Type B pancreatic cell (in vitro differentiated cells): ENCODE data around the gene ZNF780A. TPM values are rescaled to one million over a fixed set of nuclear protein-coding genes. Genes with fewer than 3 reads are reported as not detected.

Source experiments
- DNase-seq: peaks from one replicate; pipeline ENCODE4 v3.0.0; 2021; ENCODE audit warnings: mixed read lengths; ENCODE audit not compliant: unreplicated experiment; ENCODE audit errors: extremely low spot score
- H3K27ac Mint-ChIP-seq: 2 replicates; pipeline ENCODE4 v1.8.0; 2021; ENCODE audit warnings: mild to moderate bottlenecking, mixed read lengths
- H3K27me3 Mint-ChIP-seq: 2 replicates; pipeline ENCODE4 v1.8.0; 2021; ENCODE audit warnings: mixed read lengths
- H3K36me3 Mint-ChIP-seq: 2 replicates; pipeline ENCODE4 v1.8.0; 2021; ENCODE audit warnings: mixed read lengths
- H3K4me1 Mint-ChIP-seq: one replicate; pipeline ENCODE4 v1.8.0; 2021; ENCODE audit warnings: mixed read lengths; ENCODE audit not compliant: unreplicated experiment
- H3K4me3 Mint-ChIP-seq: 2 replicates; pipeline ENCODE4 v1.8.0; 2021; ENCODE audit warnings: mild to moderate bottlenecking, mixed read lengths
- H3K9me3 Mint-ChIP-seq: 2 replicates; pipeline ENCODE4 v1.8.0; 2021; ENCODE audit warnings: mixed read lengths
- total RNA-seq: library from RNA; stranded (reverse); gene quantifications from 2 replicates; pipeline ENCODE4 v1.2.1, GENCODE V29; 2021; ENCODE audit warnings: low replicate concordance
- TF ChIP-seq, protein P1 (sequence below): fragments of 200-600 bp; sonication (generic); conservative IDR thresholded peaks from 2 replicates; pipeline ENCODE4 v1.5.0; 2021; ENCODE audit warnings: antibody characterized with exemption, mild to moderate bottlenecking

ZNF780A gene
- total RNA-seq, 1 donor from 2014 or later: 21.2 TPM

DNA sequence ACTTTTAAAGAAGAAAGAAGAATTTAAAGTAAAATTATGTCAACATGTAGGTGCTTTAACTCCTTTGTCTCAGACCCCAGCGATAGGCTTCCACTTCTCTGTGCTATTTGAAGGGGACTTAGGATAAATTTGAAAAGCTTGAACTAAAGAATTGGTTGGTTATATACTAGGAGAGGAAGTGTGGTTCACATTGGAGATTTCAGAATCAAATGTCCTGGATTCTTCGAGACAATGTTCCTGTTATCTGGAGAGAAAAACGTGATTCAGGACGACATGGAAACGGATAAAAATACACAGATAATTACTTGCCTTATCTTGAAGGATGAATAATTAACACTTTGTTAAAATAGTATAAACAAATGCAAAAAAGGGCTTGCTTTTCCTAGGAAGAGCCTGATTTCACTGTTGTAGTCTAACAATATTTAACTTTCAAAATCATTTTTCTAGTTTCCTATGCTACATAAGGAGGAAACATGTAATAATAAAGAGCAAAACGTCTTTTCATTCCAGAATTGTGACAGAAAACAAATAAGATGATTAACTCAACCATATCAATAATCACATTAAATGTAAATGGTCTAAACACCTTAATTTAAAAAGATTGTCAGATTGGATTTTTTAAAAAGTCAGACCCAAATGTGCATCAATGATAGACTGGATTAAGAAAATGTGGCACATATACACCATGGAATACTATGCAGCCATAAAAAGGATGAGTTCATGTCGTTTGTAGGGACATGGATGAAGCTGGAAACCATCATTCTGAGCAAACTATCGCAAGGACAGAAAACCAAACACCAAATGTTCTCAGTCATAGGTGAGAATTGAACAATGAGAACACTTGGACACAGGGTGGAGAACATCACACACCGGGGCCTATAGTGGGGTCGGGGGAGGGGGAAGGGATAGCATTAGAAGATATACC is 724 bp upstream of the ZNF780A start:
- peak overlapping the region; percentile 100 for H3K4me3 Mint-ChIP-seq
- H3K9me3 Mint-ChIP-seq: peaks cover 6% of the 10 kb centered on the region
- TF ChIP-seq, protein P1, sequence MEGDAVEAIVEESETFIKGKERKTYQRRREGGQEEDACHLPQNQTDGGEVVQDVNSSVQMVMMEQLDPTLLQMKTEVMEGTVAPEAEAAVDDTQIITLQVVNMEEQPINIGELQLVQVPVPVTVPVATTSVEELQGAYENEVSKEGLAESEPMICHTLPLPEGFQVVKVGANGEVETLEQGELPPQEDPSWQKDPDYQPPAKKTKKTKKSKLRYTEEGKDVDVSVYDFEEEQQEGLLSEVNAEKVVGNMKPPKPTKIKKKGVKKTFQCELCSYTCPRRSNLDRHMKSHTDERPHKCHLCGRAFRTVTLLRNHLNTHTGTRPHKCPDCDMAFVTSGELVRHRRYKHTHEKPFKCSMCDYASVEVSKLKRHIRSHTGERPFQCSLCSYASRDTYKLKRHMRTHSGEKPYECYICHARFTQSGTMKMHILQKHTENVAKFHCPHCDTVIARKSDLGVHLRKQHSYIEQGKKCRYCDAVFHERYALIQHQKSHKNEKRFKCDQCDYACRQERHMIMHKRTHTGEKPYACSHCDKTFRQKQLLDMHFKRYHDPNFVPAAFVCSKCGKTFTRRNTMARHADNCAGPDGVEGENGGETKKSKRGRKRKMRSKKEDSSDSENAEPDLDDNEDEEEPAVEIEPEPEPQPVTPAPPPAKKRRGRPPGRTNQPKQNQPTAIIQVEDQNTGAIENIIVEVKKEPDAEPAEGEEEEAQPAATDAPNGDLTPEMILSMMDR: no peak
- peak overlapping the region; percentile 100 for H3K27ac Mint-ChIP-seq
- H3K36me3 Mint-ChIP-seq: peaks cover 21% of the 10 kb centered on the region
- DNase-seq: no peak
- H3K4me1 Mint-ChIP-seq: peaks cover 23% of the 10 kb centered on the region
- peaks cover 6% of the 10 kb centered on the region for H3K27me3 Mint-ChIP-seq

DNA sequence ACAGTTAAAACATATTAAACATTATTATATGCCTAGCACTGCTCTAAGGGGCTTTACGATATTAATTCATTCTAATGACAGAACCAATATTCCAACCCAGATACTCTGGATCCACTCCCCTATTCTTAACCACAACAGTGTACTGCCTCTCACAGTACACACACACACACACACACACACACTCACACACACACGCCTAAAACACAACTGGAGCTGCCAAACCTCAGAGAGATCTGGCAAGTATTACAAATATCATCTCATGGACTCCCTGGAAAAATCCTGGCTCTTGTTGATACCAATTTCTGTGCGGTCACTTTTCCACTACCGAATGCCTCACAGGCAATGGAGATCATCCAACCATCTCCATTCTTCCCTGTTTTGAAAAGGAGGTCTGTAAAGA is 1.3 kb downstream of the ZNF780A start:
- peaks cover under 1% of the 10 kb centered on the region for H3K27me3 Mint-ChIP-seq
- DNase-seq: no peak
- peak overlapping the region; percentile 100 for H3K4me3 Mint-ChIP-seq
- H3K9me3 Mint-ChIP-seq: peaks cover 6% of the 10 kb centered on the region
- TF ChIP-seq, protein P1: no peak
- H3K27ac Mint-ChIP-seq: peak overlapping the region; percentile 100
- H3K36me3 Mint-ChIP-seq: peaks cover 21% of the 10 kb centered on the region
- H3K4me1 Mint-ChIP-seq: peaks cover 23% of the 10 kb centered on the region

DNA sequence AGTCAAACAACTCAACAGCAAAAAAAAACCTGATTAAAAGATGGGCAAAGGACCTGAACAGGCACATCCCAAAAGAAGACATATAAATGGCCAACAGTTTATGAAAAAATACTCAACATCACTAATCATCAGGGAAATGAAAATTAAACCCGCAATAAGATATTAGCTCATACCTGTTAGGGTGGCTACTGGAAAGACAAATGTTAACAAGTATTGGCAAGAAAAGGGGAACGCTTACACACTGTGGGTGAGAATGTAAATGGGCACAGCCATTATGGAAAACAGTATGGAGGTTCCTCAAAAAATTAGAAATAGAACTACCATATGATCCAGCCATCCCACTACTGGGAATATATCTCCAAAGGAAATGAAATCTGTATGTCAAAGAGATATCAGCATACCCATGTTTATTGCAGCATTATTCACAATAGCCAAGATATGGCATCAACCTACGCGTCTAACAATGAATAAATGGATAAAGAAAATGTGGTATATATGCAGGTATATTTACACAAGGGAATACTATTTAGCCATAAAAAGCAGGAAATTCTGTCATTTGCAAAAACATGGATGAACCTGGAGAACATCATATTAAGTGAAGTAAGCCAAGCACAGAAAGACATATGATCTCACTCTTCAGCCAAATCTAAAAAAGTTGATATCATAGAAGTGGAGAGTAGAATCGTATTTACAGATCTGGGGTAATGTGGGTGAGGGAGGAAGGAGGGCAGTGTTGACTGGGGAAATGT is 2.3 kb downstream of the ZNF780A start:
- H3K4me1 Mint-ChIP-seq: peaks cover 23% of the 10 kb centered on the region
- peaks cover 21% of the 10 kb centered on the region for H3K36me3 Mint-ChIP-seq
- DNase-seq: no peak
- H3K27ac Mint-ChIP-seq: peak overlapping the region; percentile 28
- no peaks in the 10 kb centered on the region for H3K27me3 Mint-ChIP-seq
- TF ChIP-seq, protein P1: no peak
- H3K4me3 Mint-ChIP-seq: peak overlapping the region; percentile 100
- peaks cover 6% of the 10 kb centered on the region for H3K9me3 Mint-ChIP-seq

DNA sequence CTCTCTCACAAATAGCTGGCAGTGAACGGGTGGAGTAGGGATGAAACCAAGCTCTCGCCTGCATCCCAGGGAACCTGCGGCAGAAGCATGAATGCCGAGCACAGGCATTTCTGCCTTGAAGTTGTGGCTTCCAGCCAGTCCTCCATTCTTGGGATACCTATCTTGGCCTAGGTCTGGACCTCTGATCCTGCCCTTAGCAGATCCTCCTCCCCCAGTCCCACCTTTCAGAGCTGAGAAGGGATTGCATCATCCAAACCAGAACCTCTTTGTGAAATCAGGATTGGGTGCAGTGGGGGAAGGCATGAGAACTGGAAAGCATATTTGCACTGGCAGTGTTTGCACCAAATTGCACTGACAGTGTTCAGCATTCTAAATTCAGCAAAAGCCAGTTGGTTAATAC is 5.8 kb downstream of the ZNF780A start:
- Mint-ChIP-seq H3K4me1 (peaks cover 14% of the 10 kb centered on the region), H3K4me3 (no peak overlapping the region), H3K27ac (no peak overlapping the region), H3K9me3 (peaks cover 6% of the 10 kb centered on the region), H3K27me3 (no peaks in the 10 kb centered on the region), H3K36me3 (peaks cover 45% of the 10 kb centered on the region)
- DNase-seq: no peak
- TF ChIP-seq, protein P1: no peak

DNA sequence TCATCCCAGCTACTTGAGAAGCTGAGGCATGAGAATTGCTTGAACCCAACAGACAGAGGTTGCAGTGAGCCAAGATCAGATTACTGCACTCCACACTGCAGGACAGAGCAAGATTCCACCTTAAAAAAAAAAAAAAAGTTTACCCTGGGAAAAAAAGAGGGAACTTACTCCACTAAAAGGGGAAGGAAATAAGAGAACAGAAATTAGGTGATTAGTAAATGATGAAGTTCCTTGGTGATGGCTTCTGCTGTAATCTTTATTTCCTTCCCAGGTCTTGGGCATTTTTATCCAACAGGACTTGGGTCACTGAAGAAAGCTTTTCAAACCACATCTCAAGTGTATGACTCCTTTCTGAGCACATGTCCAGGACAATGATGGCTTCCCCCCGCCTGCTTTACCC is 9.3 kb downstream of the ZNF780A start:
- peaks cover 9% of the 10 kb centered on the region for H3K9me3 Mint-ChIP-seq
- TF ChIP-seq, protein P1: no peak
- H3K4me1 Mint-ChIP-seq: no peaks in the 10 kb centered on the region
- no peak overlapping the region for H3K27ac Mint-ChIP-seq
- peaks cover 59% of the 10 kb centered on the region for H3K36me3 Mint-ChIP-seq
- DNase-seq: no peak
- no peaks in the 10 kb centered on the region for H3K27me3 Mint-ChIP-seq
- H3K4me3 Mint-ChIP-seq: no peak overlapping the region
